PC-9 (cell line): Measurements from ENCODE around the gene BTBD16.

ENCODE experiments used
- EZH2 ChIP-seq: fragments of 200-600 bp; sonication (generic); IDR thresholded peaks from 2 replicates; pipeline ENCODE4 v1.8.0; 2017; ENCODE audit warnings: antibody characterized with exemption, low read depth
- TF ChIP-seq, protein P1 (sequence below): fragments of 200-600 bp; sonication (generic); conservative IDR thresholded peaks from 2 replicates; pipeline ENCODE4 v1.6.1; 2017; ENCODE audit warnings: mixed run types, antibody characterized with exemption, mild to moderate bottlenecking, moderate library complexity

DNA sequence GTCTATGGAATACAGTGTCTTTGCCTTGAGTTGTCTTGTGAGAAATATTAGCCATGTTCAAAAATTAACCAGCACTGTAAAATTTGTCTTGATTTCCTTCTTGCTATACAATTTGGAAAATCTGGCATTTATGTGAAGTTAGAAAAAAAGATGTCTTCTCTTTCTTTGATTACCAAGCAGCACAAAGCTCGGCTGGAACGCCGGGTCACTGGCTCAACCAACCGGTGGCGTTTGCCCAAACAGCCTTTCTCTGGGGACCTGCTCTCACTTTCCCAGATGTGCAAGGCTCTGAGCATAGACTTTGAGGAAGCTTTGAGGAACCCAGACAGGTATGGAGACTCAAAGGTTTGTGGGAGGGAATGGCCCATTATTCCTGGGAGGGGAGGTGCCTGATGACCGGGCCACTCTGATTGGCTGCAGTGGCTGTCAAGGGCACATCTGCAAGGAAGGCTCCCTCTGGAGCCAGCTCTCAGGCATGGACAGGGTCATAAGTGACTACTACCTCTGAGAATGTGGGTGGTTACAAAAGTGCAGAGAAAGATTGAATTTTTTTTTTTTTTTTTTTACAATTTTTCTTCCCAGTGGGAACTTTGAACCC is 5.6 kb downstream of the BTBD16 start:
- TF ChIP-seq, protein P1, sequence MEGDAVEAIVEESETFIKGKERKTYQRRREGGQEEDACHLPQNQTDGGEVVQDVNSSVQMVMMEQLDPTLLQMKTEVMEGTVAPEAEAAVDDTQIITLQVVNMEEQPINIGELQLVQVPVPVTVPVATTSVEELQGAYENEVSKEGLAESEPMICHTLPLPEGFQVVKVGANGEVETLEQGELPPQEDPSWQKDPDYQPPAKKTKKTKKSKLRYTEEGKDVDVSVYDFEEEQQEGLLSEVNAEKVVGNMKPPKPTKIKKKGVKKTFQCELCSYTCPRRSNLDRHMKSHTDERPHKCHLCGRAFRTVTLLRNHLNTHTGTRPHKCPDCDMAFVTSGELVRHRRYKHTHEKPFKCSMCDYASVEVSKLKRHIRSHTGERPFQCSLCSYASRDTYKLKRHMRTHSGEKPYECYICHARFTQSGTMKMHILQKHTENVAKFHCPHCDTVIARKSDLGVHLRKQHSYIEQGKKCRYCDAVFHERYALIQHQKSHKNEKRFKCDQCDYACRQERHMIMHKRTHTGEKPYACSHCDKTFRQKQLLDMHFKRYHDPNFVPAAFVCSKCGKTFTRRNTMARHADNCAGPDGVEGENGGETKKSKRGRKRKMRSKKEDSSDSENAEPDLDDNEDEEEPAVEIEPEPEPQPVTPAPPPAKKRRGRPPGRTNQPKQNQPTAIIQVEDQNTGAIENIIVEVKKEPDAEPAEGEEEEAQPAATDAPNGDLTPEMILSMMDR = no peak
- TF ChIP-seq EZH2 = no peak
